HG02610 (cell line): ENCODE results near the gene TPH2.

Source experiments
- ATAC-seq: cut with Tn5 transposase; IDR thresholded peaks from one replicate; pipeline ENCODE4 v1.9.1; 2021; ENCODE audit warnings: mild to moderate bottlenecking, moderate library complexity; ENCODE audit not compliant: unreplicated experiment

The TPH2 gene

GRCh38 chr12:71938728-71939385 is at the start of gene TPH2:
TPH2 (plus strand) TSS chr12:71938845; CDS start chr12:71938987, 142 bp downstream.
- no peak for ATAC-seq

GRCh38 chr12:71890475-71890874 is 48.2 kb upstream of the TPH2 start:
- no peak for ATAC-seq

GRCh38 chr12:71892059-71892458 is 46.6 kb upstream of the TPH2 start:
- no peak for ATAC-seq

- ATAC-seq = no peak
Observed at GRCh38 chr12:71896205-71896882, 42.3 kb upstream of the TPH2 start.

GRCh38 chr12:71900091-71900490 is 38.6 kb upstream of the TPH2 start:
- ATAC-seq = no peak

GRCh38 chr12:71904629-71905028 is 34.0 kb upstream of the TPH2 start:
- no peak for ATAC-seq

GRCh38 chr12:71935594-71935993 is 3.1 kb upstream of the TPH2 start:
- ATAC-seq = peak; percentile 97

- no peak for ATAC-seq
Observed at GRCh38 chr12:71940068-71940467, 1.4 kb downstream of the TPH2 start.

- ATAC-seq = no peak
Observed at GRCh38 chr12:71941174-71941573, 2.5 kb downstream of the TPH2 start.

- ATAC-seq = no peak
Observed at GRCh38 chr12:71942259-71942658, 3.6 kb downstream of the TPH2 start.

- no peak for ATAC-seq
Observed at GRCh38 chr12:71942703-71943102, 4.1 kb downstream of the TPH2 start.

- no peak for ATAC-seq
Observed at GRCh38 chr12:71945121-71945520, 6.5 kb downstream of the TPH2 start.

GRCh38 chr12:71945883-71946282 is 7.2 kb downstream of the TPH2 start:
- ATAC-seq = no peak

- no peak for ATAC-seq
Observed at GRCh38 chr12:71947645-71948105, 9.0 kb downstream of the TPH2 start.

- no peak for ATAC-seq
Observed at GRCh38 chr12:71948390-71948789, 9.7 kb downstream of the TPH2 start.

GRCh38 chr12:71949646-71950045 is 11.0 kb downstream of the TPH2 start:
- ATAC-seq = no peak

- ATAC-seq = no peak
Observed at GRCh38 chr12:71950404-71950803, 11.8 kb downstream of the TPH2 start.

- no peak for ATAC-seq
Observed at GRCh38 chr12:71950819-71951218, 12.2 kb downstream of the TPH2 start.

- ATAC-seq = no peak
Observed at GRCh38 chr12:71954083-71954778, 15.6 kb downstream of the TPH2 start.

- no peak for ATAC-seq
Observed at GRCh38 chr12:71954861-71955260, 16.2 kb downstream of the TPH2 start.

- no peak for ATAC-seq
Observed at GRCh38 chr12:71955970-71956369, 17.3 kb downstream of the TPH2 start.

- no peak for ATAC-seq
Observed at GRCh38 chr12:71958056-71958455, 19.4 kb downstream of the TPH2 start.
